OCI-LY3 (cell line): Measurements from ENCODE around the gene MGAT5B.

Experiments used
- H2AFZ ChIP-seq: fragments of 200-600, 300-600 bp; shearing (Covaris generic); 2 replicates; pipeline ENCODE4 v1.6.0; 2014; ENCODE audit warnings: antibody characterized with exemption, low read depth, low read length
- H3K27ac ChIP-seq: fragments of 200-600, 300-600 bp; sonication (generic); 2 replicates; pipeline ENCODE4 v1.5.1; 2014; ENCODE audit warnings: mild to moderate bottlenecking, low read length, moderate library complexity, mixed read lengths
- H3K27me3 ChIP-seq: fragments of 200-600, 300-600 bp; sonication (generic); 2 replicates; pipeline ENCODE4 v1.6.1; 2014; ENCODE audit warnings: low read depth, low read length, mixed read lengths
- H3K36me3 ChIP-seq: fragments of 200-600, 300-600 bp; sonication (generic); replicated peaks from 2 replicates; pipeline ENCODE3; 2014; ENCODE audit warnings: low read depth, low read length, mixed read lengths
- H3K4me1 ChIP-seq: fragments of 300-600, 200-600 bp; sonication (generic); 2 replicates; pipeline ENCODE4 v1.6.1; 2014; ENCODE audit warnings: low read length, mixed read lengths
- H3K4me2 ChIP-seq: fragments of 200-600, 300-600 bp; sonication (generic); 2 replicates; pipeline ENCODE4 v1.6.1; 2014; ENCODE audit warnings: low read length, mixed read lengths
- H3K4me3 ChIP-seq: fragments of 300-600, 200-600 bp; sonication (generic); 2 replicates; pipeline ENCODE4 v1.5.1; 2014; ENCODE audit warnings: antibody characterized with exemption, mild to moderate bottlenecking, low read length, moderate library complexity
- H3K79me2 ChIP-seq: fragments of 300-600, 200-600 bp; shearing (Covaris generic); 2 replicates; pipeline ENCODE4 v1.6.1; 2014; ENCODE audit warnings: mild to moderate bottlenecking, low read length, mixed read lengths
- H3K9ac ChIP-seq: fragments of 300-600, 200-600 bp; shearing (Covaris generic); 2 replicates; pipeline ENCODE4 v1.6.0; 2014; ENCODE audit warnings: mild to moderate bottlenecking, low read length, moderate library complexity
- H3K9me3 ChIP-seq: fragments of 200-600, 300-600 bp; shearing (Covaris generic); 2 replicates; pipeline ENCODE4 v1.6.1; 2014; ENCODE audit warnings: low read length, mixed read lengths; ENCODE audit not compliant: insufficient read depth
- H4K20me1 ChIP-seq: fragments of 200-600, 300-600 bp; sonication (generic); 2 replicates; pipeline ENCODE4 v1.6.1; 2016; ENCODE audit warnings: low read length, mixed read lengths; ENCODE audit not compliant: insufficient read depth
- EZH2phosphoT487 ChIP-seq: fragments of 200-600 bp; shearing (Covaris generic); IDR thresholded peaks from 2 replicates; pipeline ENCODE4 v1.6.1; 2018; ENCODE audit warnings: antibody characterized with exemption, mixed run types, low read depth
- TF ChIP-seq, protein P1 (sequence below): fragments of 200-600, 300-600 bp; sonication (generic); IDR thresholded peaks from 2 replicates; pipeline ENCODE4 v1.5.1; 2014; ENCODE audit warnings: antibody characterized with exemption, low read length, low read depth

MGAT5B gene

DNA sequence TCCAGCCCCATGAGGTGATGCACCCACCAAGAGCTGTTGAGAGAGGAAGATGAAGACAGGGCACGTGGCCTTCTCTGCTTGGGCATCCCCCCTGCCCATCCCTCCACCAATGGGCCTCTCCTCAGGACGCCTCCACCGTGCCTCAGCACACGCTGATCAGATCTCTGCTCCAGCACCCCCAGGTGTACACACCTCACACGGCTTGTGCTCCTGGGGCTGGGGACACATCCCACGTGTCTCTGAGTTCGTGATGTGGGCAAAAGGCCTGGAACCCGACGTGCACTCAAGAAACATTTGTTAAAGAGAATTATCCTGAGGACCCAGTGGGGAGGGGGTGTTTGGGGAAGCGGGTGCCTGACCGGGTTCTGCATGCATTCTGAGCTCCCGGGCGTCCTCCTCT is 55.3 kb downstream of the MGAT5B start:
- Histone ChIP-seq H3K4me3 (no peak overlapping the region), H3K9me3 (no peaks in the 10 kb centered on the region), H3K27ac (no peak overlapping the region), H4K20me1 (no peaks in the 10 kb centered on the region), H3K4me2 (no peak overlapping the region), H3K4me1 (no peaks in the 10 kb centered on the region), H2AFZ (no peak overlapping the region), H3K9ac (no peak overlapping the region), H3K27me3 (peaks cover 33% of the 10 kb centered on the region), H3K79me2 (no peaks in the 10 kb centered on the region), H3K36me3 (no peaks in the 10 kb centered on the region)
- no peak for TF ChIP-seq EZH2phosphoT487
- TF ChIP-seq, protein P1, sequence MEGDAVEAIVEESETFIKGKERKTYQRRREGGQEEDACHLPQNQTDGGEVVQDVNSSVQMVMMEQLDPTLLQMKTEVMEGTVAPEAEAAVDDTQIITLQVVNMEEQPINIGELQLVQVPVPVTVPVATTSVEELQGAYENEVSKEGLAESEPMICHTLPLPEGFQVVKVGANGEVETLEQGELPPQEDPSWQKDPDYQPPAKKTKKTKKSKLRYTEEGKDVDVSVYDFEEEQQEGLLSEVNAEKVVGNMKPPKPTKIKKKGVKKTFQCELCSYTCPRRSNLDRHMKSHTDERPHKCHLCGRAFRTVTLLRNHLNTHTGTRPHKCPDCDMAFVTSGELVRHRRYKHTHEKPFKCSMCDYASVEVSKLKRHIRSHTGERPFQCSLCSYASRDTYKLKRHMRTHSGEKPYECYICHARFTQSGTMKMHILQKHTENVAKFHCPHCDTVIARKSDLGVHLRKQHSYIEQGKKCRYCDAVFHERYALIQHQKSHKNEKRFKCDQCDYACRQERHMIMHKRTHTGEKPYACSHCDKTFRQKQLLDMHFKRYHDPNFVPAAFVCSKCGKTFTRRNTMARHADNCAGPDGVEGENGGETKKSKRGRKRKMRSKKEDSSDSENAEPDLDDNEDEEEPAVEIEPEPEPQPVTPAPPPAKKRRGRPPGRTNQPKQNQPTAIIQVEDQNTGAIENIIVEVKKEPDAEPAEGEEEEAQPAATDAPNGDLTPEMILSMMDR = no peak

DNA sequence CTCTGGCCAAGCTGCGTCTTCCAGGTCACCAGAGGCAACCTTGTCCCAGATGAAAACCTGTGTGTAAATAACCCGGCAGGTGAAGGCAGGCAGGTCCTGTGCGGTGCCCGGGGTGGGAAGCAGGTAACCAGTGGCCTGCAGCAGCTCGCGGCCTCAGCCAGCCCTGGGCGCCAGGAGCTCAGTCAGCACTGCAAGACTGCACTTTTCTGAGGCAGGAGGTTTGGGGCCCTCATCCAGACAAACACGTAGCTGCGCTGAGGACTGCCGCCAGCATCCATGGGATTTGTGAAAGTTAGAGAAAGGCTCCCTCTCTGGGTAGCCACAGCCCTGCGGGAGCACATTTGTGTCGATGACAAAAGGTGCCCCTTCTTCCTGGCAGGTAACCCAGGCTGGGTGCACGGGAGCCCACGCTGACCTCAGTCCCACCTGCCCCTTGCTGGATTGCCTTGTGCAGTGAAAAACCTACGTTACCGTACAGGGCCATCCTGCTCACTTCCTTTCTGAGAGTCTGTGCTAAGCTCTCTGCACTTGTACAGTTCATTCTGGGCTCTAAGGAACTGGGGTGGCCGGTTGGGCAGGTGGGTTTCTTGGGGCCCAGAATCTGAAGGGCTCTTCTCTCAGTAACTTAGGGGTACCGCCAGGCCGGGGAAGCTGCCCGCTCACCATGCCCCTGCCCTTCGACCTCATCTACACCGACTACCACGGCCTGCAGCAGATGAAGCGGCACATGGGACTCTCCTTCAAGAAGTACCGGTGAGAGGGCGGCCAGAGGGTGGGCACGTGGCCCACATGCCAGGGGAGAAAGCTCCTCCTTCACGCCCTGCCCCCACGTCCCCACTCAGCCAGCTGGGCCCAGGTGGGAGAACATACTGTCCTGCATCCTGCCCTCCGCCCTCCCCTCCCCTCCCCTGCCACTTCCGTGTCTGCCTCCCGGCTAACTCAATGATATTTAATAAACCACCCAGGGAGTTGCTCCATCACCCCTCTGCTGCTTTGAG is 56.4 kb downstream of the MGAT5B start:
- TF ChIP-seq, protein P1 = no peak
- TF ChIP-seq EZH2phosphoT487 = no peak
- Histone ChIP-seq H4K20me1 (no peaks in the 10 kb centered on the region), H3K27ac (no peak overlapping the region), H3K9me3 (no peaks in the 10 kb centered on the region), H3K9ac (no peak overlapping the region), H3K4me3 (no peak overlapping the region), H3K27me3 (peaks cover 26% of the 10 kb centered on the region), H3K36me3 (no peaks in the 10 kb centered on the region), H3K79me2 (no peaks in the 10 kb centered on the region), H3K4me2 (no peak overlapping the region), H3K4me1 (no peaks in the 10 kb centered on the region), H2AFZ (no peak overlapping the region)

DNA sequence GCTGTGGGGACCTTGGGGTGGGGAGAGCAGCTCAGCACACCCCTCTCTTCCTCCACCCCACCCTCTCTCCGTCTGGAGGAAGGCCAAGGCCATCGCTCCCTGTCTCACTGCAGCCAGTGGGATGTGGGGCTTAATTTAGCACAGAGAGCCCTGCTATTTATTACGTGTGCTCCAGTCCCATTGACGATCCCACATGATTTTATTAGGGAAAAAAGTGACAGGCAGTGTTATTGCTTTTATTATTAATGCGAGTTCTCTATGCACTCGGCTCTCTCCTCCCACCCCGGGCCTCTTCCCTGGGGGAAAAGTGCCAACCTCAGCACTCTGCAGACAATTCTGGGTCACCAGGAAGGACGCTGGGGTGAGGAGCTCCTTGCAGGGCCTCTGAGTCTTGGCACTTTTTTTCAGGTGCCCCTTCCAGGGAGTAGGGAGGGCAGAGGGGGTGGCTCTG is 57.3 kb downstream of the MGAT5B start:
- Histone ChIP-seq H3K36me3 (no peaks in the 10 kb centered on the region), H3K79me2 (no peaks in the 10 kb centered on the region), H3K9me3 (no peaks in the 10 kb centered on the region), H3K4me2 (no peak overlapping the region), H2AFZ (no peak overlapping the region), H3K4me1 (no peaks in the 10 kb centered on the region), H4K20me1 (no peaks in the 10 kb centered on the region), H3K27me3 (peaks cover 20% of the 10 kb centered on the region), H3K4me3 (no peak overlapping the region), H3K9ac (no peak overlapping the region), H3K27ac (no peak overlapping the region)
- TF ChIP-seq, protein P1 = no peak
- TF ChIP-seq EZH2phosphoT487 = no peak

DNA sequence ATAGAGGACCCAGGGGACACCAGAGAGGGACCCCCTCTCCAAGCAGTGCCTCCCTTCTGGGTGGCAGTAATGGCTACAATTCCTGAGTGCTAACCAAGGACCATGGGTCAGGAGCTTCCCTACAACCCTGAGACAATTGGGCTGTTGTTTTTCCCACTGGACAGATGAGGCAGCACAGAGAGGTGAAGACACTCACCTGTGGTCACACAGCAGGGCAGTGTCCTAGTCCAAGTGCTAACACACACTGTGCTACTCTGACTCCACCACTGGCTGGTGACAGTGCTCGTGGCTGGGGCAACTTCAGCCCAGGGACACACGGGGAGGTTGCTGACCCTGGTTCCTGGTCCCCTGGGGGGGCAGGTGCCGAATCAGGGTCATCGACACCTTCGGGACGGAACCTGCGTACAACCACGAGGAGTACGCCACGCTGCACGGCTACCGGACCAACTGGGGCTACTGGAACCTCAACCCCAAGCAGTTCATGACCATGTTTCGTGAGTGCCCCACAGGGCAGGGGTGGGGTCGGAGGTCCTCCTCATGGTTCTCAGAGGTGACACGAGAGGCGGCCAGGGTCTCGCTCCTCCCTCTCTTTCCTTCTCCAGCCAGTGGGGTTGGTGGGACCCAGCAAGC is 58.1 kb downstream of the MGAT5B start:
- Histone ChIP-seq H3K27me3 (peaks cover 14% of the 10 kb centered on the region), H3K4me2 (no peak overlapping the region), H3K9me3 (no peaks in the 10 kb centered on the region), H4K20me1 (no peaks in the 10 kb centered on the region), H3K4me1 (no peaks in the 10 kb centered on the region), H3K27ac (no peak overlapping the region), H2AFZ (no peak overlapping the region), H3K36me3 (no peaks in the 10 kb centered on the region), H3K9ac (no peak overlapping the region), H3K4me3 (no peak overlapping the region), H3K79me2 (no peaks in the 10 kb centered on the region)
- TF ChIP-seq, protein P1 = no peak
